GM12878 (cell line): ENCODE data around the gene DOCK2. TPM values are rescaled to one million over a fixed set of nuclear protein-coding genes. Genes with fewer than 3 reads are reported as not detected.

Source experiments
- ATAC-seq: fragments of 200-7000 bp; cut with Tn5 transposase; 3 replicates; pipeline ENCODE4 v1.9.1; 2020; ENCODE audit warnings: mild to moderate bottlenecking, moderate library complexity
- BruUV-seq: library from RNA; stranded (reverse); fragments of 400-500 nt; replicated peaks from 2 replicates; lab custom pipeline; 2021; lab: Mats Ljungman, UMichigan
- CTCF ChIA-PET: fragments of 300-600 bp; sonication (Branson Sonifier 250); formaldehyde crosslinking; extraction: SDS; loops from one replicate; lab custom pipeline; 2021; ENCODE audit warnings: inconsistent platforms; lab: Yijun Ruan, JAX
- POLR2A ChIA-PET: fragments of 350-600 bp; formaldehyde crosslinking; extraction: SDS; loops from one replicate; lab custom pipeline; 2021; ENCODE audit warnings: inconsistent platforms; lab: Charles Lee
- RAD21 ChIA-PET: fragments of 300-600 bp; sonication (Branson Sonifier 250); formaldehyde crosslinking; loops from one replicate; lab custom pipeline; 2023; ENCODE audit warnings: antibody characterized with exemption; ENCODE audit not compliant: unreplicated experiment; lab: Charles Lee
- SMC1A ChIA-PET: fragments of 300-600 bp; sonication (Branson Sonifier 250); formaldehyde crosslinking; loops from one replicate; lab custom pipeline; 2023; ENCODE audit not compliant: unreplicated experiment, uncharacterized antibody; lab: Charles Lee
- DNase-seq: peaks from one replicate; pipeline ENCODE4 v3.0.0-alpha.2; 2011; ENCODE audit warnings: low read depth, low spot score
- FAIRE-seq: peaks from 3 replicates; lab custom pipeline; 2011; peaks lifted over from hg19 to GRCh38; lab: Jason Lieb, UNC
- H2AFZ ChIP-seq: 2 replicates; pipeline ENCODE4 v1.6.0; 2011; ENCODE audit warnings: low read depth, low read length, control low read depth; ENCODE audit not compliant: control insufficient read depth
- H3K27ac ChIP-seq: 2 replicates; pipeline ENCODE4 v1.5.1; 2011; ENCODE audit warnings: control low read depth; ENCODE audit not compliant: control insufficient read depth, insufficient read depth
- H3K27me3 ChIP-seq, 2 experiments: replicated peaks in 1 of 2; 2 replicates each; pipeline versions ENCODE4 v1.6.0 to v1.6.1; 2011; ENCODE audit warnings: low read length in 1 of 2; ENCODE audit not compliant: control insufficient read depth in 2 of 2, insufficient read depth in 2 of 2
- H3K36me3 ChIP-seq, 2 experiments: 2 replicates each; pipeline ENCODE4 v1.5.1; 2011; ENCODE audit warnings: low read length in 1 of 2; ENCODE audit not compliant: control insufficient read depth in 2 of 2, insufficient read depth in 2 of 2
- H3K4me1 ChIP-seq: 2 replicates; pipeline ENCODE4 v1.6.1; 2011; ENCODE audit warnings: mild to moderate bottlenecking, low read length, moderate library complexity, mixed read lengths; ENCODE audit not compliant: control insufficient read depth, insufficient read depth
- H3K4me2 ChIP-seq: 2 replicates; pipeline ENCODE4 v1.6.0; 2011; ENCODE audit warnings: control low read depth; ENCODE audit not compliant: control insufficient read depth, insufficient read depth
- H3K4me3 ChIP-seq: fragments of 200-600 bp; sonication (generic); 2 replicates; pipeline ENCODE4 v1.5.1; 2016
- H3K79me2 ChIP-seq: 2 replicates; pipeline ENCODE4 v1.6.0; 2011; ENCODE audit warnings: low read length; ENCODE audit not compliant: control insufficient read depth, insufficient read depth
- H3K9ac ChIP-seq: 2 replicates; pipeline ENCODE4 v1.8.0; 2011; ENCODE audit warnings: low read length, control low read depth, mixed read lengths; ENCODE audit not compliant: control insufficient read depth, insufficient read depth
- H3K9me3 ChIP-seq: replicated peaks from 3 replicates; pipeline ENCODE4 v1.5.1; 2011; ENCODE audit warnings: mild to moderate bottlenecking, low read length; ENCODE audit not compliant: control insufficient read depth, insufficient read depth
- H4K20me1 ChIP-seq: 2 replicates; pipeline ENCODE4 v1.6.0; 2011; ENCODE audit not compliant: control insufficient read depth, insufficient read depth
- EED ChIP-seq: sonication (generic); IDR thresholded peaks from 2 replicates; pipeline ENCODE4 v1.6.1; 2016; ENCODE audit warnings: antibody characterized with exemption, low read depth
- GABPA ChIP-seq: IDR thresholded peaks from 2 replicates; pipeline ENCODE4 v1.6.1; 2014; ENCODE audit warnings: antibody characterized with exemption, low read depth, mild to moderate bottlenecking, inconsistent platforms
- IRF4 ChIP-seq: IDR thresholded peaks from 2 replicates; pipeline ENCODE4 v1.6.1; 2011; ENCODE audit warnings: low read depth, low read length
- RAD51 ChIP-seq: fragments of 450-650 bp; IDR thresholded peaks from 2 replicates; pipeline ENCODE4 v1.6.1; 2016; ENCODE audit warnings: moderate library complexity, mild to moderate bottlenecking, inconsistent platforms
- RELA ChIP-seq: fragments of 450-650 bp; IDR thresholded peaks from 2 replicates; pipeline ENCODE4 v1.8.0; 2014; ENCODE audit warnings: borderline replicate concordance; ENCODE audit not compliant: partially characterized antibody
- RUNX3 ChIP-seq: IDR thresholded peaks from 2 replicates; pipeline ENCODE4 v1.6.1; 2012; ENCODE audit warnings: low read length, inconsistent platforms
- USF1 ChIP-seq: IDR thresholded peaks from 2 replicates; pipeline ENCODE4 v1.6.1; 2011; ENCODE audit warnings: borderline replicate concordance, low read depth, mild to moderate bottlenecking, moderate library complexity, mixed read lengths, low read length; ENCODE audit not compliant: insufficient read depth; ENCODE audit errors: extremely low read length
- USF2 ChIP-seq: IDR thresholded peaks from 2 replicates; pipeline ENCODE4 v1.6.1; 2011; ENCODE audit warnings: low read depth, low read length, improper control_type of control experiment, borderline replicate concordance
- ZNF384 ChIP-seq: IDR thresholded peaks from 2 replicates; pipeline ENCODE4 v1.6.1; 2012; ENCODE audit warnings: low read depth, mild to moderate bottlenecking, low read length, improper control_type of control experiment, borderline replicate concordance
- ZNF687 ChIP-seq: fragments of 450-650 bp; IDR thresholded peaks from 2 replicates; pipeline ENCODE4 v1.6.1; 2017; ENCODE audit warnings: mild to moderate bottlenecking, moderate library complexity
- in situ Hi-C: fragments of 300-500 bp; cut with MboI; formaldehyde crosslinking; loops from 9 replicates; pipeline ENCODE4 v1.14.3; 2018; ENCODE audit warnings: mixed read lengths
- intact Hi-C: fragments of 100-400 bp; cut with micrococcal nuclease; formaldehyde crosslinking; loops from one replicate; pipeline ENCODE4 v1.14.2; 2022; ENCODE audit not compliant: unreplicated experiment
- polyA plus RNA-seq, 11 experiments: library from polyadenylated mRNA; depleted of rRNA in 4 of 11; unstranded in 6 of 11; stranded (reverse) in 5 of 11; fragments of >200 nt; fragmentation: Nextera tagmentation in 4 of 11; fragmentation: Illumina TruSeq in 1 of 11; extraction: Ambion mirVana in 4 of 11; extraction: Trizol in 1 of 11; gene quantifications; 1 replicate in 1 of 11; 2 replicates in 10 of 11; pipeline versions ENCODE4 v1.2.1 to v1.2.3, GENCODE V29; 2011 to 2016; ENCODE audit warnings: inconsistent platforms in 2 of 11, missing spikeins in 2 of 11, low read depth in 1 of 11
- total RNA-seq, 4 experiments: library from RNA; depleted of rRNA in 3 of 4; stranded (reverse); fragments of >200 nt in 3 of 4; fragmentation: Illumina TruSeq in 1 of 4; extraction: Trizol in 1 of 4; gene quantifications; 2 replicates each; pipeline versions ENCODE4 v1.2.1 to v1.2.3, GENCODE V29; 2013 to 2021
- TF ChIP-seq, protein P1 (sequence below): fragments of 450-650 bp; IDR thresholded peaks from 2 replicates; pipeline ENCODE4 v1.6.1; 2017; ENCODE audit warnings: low read depth, mild to moderate bottlenecking, moderate library complexity

The DOCK2 gene
- total and polyA plus RNA-seq, 10 of the 15 experiments (the other 5 are each of a cell fraction or from before 2014, with no cell fraction given): 34.2 to 192 (median 118) TPM

DNA sequence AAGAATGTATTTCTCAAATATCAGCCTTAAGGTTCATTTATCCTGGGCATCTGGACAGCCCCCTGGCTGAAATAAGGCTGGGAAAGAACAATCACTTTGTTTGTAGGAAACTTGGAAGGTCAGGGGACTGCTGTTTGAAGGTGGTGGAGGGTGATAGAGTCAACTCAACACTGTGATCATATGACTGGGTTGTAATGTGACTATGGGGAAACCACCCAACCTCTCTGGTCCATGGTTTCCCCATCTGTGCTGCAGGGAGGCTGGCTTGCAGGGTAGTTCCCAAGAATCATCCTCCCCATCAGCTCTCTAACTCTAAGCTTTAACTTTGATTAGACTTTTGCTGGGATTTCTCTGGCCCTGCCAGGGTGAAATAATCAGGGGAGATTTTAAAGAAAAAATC, 333.3 kb downstream of the DOCK2 start:
- H3K27me3 ChIP-seq: no peaks in the 10 kb centered on the region
- no peak overlapping the region for H3K4me2 ChIP-seq
- H4K20me1 ChIP-seq: no peaks in the 10 kb centered on the region; the same call in 1 of the 2 replicates
- peaks cover 0 to 5% of the 10 kb centered on the region in 2 experiments; a peak in 3 of 4 replicates for H3K36me3 ChIP-seq
- ATAC-seq: peak; percentile 80
- in situ Hi-C loops (no loop called here), intact Hi-C loops (no loop called here)
- SMC1A ChIA-PET: interaction anchor here (1.5 to 1.7 kb wide), 2 partner anchors 47 to 172 kb away, joined by 4 read pairs; no protein-coding TSS in a partner anchor
- H3K27ac ChIP-seq: no peak overlapping the region
- no peak for TF ChIP-seq GABPA
- TF ChIP-seq USF2: peak; percentile 38; the same call in 1 of the 2 replicates
- TF ChIP-seq ZNF687: no peak
- no peak for TF ChIP-seq RELA
- no peak for TF ChIP-seq ZNF384
- TF ChIP-seq, protein P1, sequence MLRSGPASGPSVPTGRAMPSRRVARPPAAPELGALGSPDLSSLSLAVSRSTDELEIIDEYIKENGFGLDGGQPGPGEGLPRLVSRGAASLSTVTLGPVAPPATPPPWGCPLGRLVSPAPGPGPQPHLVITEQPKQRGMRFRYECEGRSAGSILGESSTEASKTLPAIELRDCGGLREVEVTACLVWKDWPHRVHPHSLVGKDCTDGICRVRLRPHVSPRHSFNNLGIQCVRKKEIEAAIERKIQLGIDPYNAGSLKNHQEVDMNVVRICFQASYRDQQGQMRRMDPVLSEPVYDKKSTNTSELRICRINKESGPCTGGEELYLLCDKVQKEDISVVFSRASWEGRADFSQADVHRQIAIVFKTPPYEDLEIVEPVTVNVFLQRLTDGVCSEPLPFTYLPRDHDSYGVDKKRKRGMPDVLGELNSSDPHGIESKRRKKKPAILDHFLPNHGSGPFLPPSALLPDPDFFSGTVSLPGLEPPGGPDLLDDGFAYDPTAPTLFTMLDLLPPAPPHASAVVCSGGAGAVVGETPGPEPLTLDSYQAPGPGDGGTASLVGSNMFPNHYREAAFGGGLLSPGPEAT: peak; percentile 17; the same call in 1 of the 2 replicates
- no peak for TF ChIP-seq IRF4
- TF ChIP-seq RUNX3: peak; percentile 23; the same call in 1 of the 2 replicates
- TF ChIP-seq RAD51: peak; percentile 91
- TF ChIP-seq EED: no peak
- peak; percentile 5 for TF ChIP-seq USF1
- H3K4me1 ChIP-seq: no peaks in the 10 kb centered on the region; the same call in 1 of the 2 replicates
- RAD21 ChIA-PET: no interaction called here
- POLR2A ChIA-PET: interaction anchor here (0.6 kb wide), 1 partner anchor 190 kb away, joined by 3 read pairs; no protein-coding TSS in a partner anchor
- FAIRE-seq: no peak
- H3K9ac ChIP-seq: no peak overlapping the region
- no peak for DNase-seq
- BruUV-seq: no TSS peak
- no peak overlapping the region for H2AFZ ChIP-seq
- CTCF ChIA-PET: interaction anchor here (0.8 to 2.8 kb wide), 2 partner anchors 10 to 20 kb away, joined by 3 to 17 read pairs; partner anchors contain the start of gene INSYN2B
- H3K79me2 ChIP-seq: no peaks in the 10 kb centered on the region
- H3K9me3 ChIP-seq: no peaks in the 10 kb centered on the region
- H3K4me3 ChIP-seq: no peak overlapping the region
